Subcutaneous adipose tissue (tissue), 4 donors: Measurements from ENCODE around the gene SSX4. TPM values are rescaled to one million over a fixed set of nuclear protein-coding genes. Genes with fewer than 3 reads are reported as not detected.
"Not testable (repeated sequence)": the region's sequence is repeated elsewhere in the genome, so short reads cannot be mapped to it uniquely, and the experiment has no call there.

Experiments used
- small RNA-seq: library from RNA; depleted of rRNA; stranded (forward); fragments of <200 nt; gene quantifications from one replicate; pipeline ENCODE3, GENCODE V24; 2016
- total RNA-seq, 4 donors: library from RNA; depleted of rRNA; stranded (reverse); fragments of >200 nt; gene quantifications; one replicate each; pipeline ENCODE4 v1.1.0, GENCODE V29; 2016
- TF ChIP-seq, protein P1 (sequence below): fragments of 450-650 bp; IDR thresholded peaks from one replicate; pipeline ENCODE4 v1.5.1; 2016; ENCODE audit warnings: low read depth, mild to moderate bottlenecking, control low read depth, antibody characterized with exemption, moderate library complexity

The SSX4 gene, protein sequence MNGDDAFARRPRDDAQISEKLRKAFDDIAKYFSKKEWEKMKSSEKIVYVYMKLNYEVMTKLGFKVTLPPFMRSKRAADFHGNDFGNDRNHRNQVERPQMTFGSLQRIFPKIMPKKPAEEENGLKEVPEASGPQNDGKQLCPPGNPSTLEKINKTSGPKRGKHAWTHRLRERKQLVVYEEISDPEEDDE
- total RNA-seq = not detected

DNA sequence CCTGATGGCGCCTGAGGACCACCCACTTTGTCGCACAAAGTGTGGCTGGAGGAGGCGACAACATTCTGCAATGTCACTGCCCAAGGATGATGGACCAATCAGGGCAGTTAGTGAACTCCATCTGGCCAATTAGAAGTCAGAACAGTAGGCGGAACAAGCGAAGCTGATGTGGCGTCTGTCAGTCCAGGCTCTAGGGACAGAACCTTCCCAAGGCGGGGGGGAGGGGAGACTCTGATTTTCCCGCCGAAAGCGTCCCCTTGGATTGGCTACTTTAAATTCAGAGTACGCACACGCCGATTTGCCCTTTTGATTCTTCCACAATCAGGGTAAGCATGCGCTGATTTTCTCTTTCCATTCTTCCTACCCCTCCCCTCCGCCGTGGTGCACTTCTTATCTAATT, at the start of gene SSX4:
SSX4 (plus strand) TSS at position 301 of the 400 bp plus-strand sequence. CDS start 515 bp downstream, outside the sequence.
- TF ChIP-seq, protein P1, sequence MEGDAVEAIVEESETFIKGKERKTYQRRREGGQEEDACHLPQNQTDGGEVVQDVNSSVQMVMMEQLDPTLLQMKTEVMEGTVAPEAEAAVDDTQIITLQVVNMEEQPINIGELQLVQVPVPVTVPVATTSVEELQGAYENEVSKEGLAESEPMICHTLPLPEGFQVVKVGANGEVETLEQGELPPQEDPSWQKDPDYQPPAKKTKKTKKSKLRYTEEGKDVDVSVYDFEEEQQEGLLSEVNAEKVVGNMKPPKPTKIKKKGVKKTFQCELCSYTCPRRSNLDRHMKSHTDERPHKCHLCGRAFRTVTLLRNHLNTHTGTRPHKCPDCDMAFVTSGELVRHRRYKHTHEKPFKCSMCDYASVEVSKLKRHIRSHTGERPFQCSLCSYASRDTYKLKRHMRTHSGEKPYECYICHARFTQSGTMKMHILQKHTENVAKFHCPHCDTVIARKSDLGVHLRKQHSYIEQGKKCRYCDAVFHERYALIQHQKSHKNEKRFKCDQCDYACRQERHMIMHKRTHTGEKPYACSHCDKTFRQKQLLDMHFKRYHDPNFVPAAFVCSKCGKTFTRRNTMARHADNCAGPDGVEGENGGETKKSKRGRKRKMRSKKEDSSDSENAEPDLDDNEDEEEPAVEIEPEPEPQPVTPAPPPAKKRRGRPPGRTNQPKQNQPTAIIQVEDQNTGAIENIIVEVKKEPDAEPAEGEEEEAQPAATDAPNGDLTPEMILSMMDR = not testable (repeated sequence)

DNA sequence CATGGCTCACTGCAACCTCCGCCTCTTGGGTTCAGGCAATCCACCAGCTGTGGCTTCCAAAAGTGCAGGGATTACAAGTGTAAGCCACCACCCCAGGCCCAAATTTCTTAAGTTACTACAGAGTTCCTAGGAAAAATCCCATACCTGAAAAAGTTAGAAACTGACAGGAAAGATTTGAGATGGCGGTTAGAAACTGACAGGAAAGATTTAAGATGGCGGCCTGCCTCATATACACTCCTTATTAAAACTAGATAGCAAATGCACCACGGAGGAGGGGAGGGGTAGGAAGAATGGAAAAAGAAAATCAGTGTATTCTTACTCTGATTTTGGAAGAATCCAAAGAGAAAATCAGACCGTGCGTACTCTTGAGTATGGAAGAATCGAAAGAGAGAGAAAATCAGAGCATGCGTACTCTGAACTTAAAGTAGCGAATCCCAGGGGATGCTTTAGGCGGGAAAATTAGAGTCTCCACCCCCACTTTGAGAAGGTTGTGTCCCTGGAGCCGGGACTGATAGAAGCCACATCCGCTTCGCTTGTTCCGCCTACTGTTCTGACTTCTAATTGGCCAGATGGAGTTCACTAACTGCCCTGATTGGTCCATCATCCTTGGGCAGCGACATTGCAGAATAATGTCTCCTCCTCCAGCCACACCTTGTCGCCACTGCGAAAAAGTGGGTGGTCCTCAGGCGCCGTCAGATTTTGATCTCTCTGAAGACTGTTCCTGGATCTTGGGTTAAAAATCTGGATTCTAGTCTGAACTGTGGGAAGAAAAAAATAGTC, 26.8 kb upstream of the SSX4 start, which contains the start of gene SSX3:
SSX3 (minus strand) TSS at position 389 of the 780 bp plus-strand sequence. CDS start 1,454 bp downstream, outside the sequence.
- TF ChIP-seq, protein P1 = not testable (repeated sequence)

DNA sequence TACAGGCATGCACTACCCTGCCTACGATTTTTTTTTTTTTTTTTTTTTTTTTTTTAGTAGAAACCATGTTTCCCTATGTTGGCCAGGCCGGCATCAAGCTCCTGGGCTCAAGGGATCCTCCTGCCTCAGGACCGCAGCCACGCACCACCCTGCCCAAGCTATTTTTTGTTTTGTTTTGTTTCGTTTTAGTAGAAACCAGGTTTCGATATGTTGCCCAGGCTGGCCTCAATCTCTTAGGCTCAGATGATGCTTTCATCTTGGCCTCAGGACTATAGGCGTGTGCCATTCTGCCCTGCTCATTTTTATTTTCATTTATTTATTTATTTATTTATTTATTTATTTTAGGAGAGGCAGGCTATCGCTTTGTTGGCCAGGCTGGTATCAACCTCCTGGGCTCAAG, 25.7 kb upstream of the SSX4 start:
- TF ChIP-seq, protein P1 = no peak

DNA sequence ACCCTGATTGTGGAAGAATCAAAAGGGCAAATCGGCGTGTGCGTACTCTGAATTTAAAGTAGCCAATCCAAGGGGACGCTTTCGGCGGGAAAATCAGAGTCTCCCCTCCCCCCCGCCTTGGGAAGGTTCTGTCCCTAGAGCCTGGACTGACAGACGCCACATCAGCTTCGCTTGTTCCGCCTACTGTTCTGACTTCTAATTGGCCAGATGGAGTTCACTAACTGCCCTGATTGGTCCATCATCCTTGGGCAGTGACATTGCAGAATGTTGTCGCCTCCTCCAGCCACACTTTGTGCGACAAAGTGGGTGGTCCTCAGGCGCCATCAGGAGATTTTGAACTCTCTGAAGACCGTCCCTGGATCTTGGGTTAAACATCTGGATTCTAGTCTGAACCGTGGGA, 28.5 kb downstream of the SSX4 start, which contains the start of gene SSX4B:
SSX4B (minus strand) TSS at position 101 of the 400 bp plus-strand sequence. CDS start 588 bp downstream, outside the sequence.
- TF ChIP-seq, protein P1 = not testable (repeated sequence)

Small RNAs within 50 kb of the gene (small RNA-seq; reads per million reads assigned to genes)
- gene AL606490.4 (not detected), gene AL606490.7 (not detected), gene AL606490.9 (not detected)

Other genes with a start within 250 kb of the SSX4 start
- gene SSX5, start 186.7 kb upstream of the SSX4 start, total RNA-seq = not detected
- not detected for gene SSX1, start 128.1 kb upstream of the SSX4 start, total RNA-seq
- gene SSX3, start 26.8 kb upstream of the SSX4 start, total RNA-seq = not detected
- gene SSX4B, start 28.4 kb downstream of the SSX4 start, total RNA-seq = not detected
- gene SLC38A5, start 86.7 kb downstream of the SSX4 start, total RNA-seq = 1 to 10 TPM in 3 of 4 donors, not detected in 1; 1.3 to 3.2 (median 1.5) TPM
- 10 to 100 TPM; 35.7 to 49.4 (median 36.3) TPM for gene FTSJ1, start 92.7 kb downstream of the SSX4 start, total RNA-seq
- gene PORCN, start 125.5 kb downstream of the SSX4 start, total RNA-seq = 10 to 100 TPM in 1 of 4 donors, 1 to 10 TPM in 3; 9.4 to 16.6 (median 9.6) TPM
- 10 to 100 TPM in 3 of 4 donors, 1 to 10 TPM in 1; 6.0 to 33.5 (median 15.3) TPM for gene EBP, start 138.3 kb downstream of the SSX4 start, total RNA-seq
- 10 to 100 TPM in 3 of 4 donors, 1 to 10 TPM in 1; 7.7 to 14.1 (median 11.8) TPM for gene TBC1D25, start 156.2 kb downstream of the SSX4 start, total RNA-seq
- 100 to 1,000 TPM; 255 to 303 (median 293) TPM for gene RBM3, start 190.9 kb downstream of the SSX4 start, total RNA-seq
- 100 to 1,000 TPM in 3 of 4 donors, 10 to 100 TPM in 1; 71.9 to 119 (median 105) TPM for gene WDR13, start 214.0 kb downstream of the SSX4 start, total RNA-seq